B cell (primary cell): ENCODE data around the gene RAD51B.

ENCODE experiments used
- EZH2 ChIP-seq: IDR thresholded peaks from 2 replicates; pipeline ENCODE4 v1.6.1; 2012; ENCODE audit warnings: borderline replicate concordance, low read depth, mild to moderate bottlenecking, moderate library complexity, low read length; ENCODE audit not compliant: insufficient read depth, poor library complexity, severe bottlenecking
- TF ChIP-seq, protein P1 (sequence below): fragments of 200-600 bp; IDR thresholded peaks from one replicate; pipeline ENCODE4 v1.8.0; 2022; ENCODE audit warnings: antibody characterized with exemption, mild to moderate bottlenecking

DNA sequence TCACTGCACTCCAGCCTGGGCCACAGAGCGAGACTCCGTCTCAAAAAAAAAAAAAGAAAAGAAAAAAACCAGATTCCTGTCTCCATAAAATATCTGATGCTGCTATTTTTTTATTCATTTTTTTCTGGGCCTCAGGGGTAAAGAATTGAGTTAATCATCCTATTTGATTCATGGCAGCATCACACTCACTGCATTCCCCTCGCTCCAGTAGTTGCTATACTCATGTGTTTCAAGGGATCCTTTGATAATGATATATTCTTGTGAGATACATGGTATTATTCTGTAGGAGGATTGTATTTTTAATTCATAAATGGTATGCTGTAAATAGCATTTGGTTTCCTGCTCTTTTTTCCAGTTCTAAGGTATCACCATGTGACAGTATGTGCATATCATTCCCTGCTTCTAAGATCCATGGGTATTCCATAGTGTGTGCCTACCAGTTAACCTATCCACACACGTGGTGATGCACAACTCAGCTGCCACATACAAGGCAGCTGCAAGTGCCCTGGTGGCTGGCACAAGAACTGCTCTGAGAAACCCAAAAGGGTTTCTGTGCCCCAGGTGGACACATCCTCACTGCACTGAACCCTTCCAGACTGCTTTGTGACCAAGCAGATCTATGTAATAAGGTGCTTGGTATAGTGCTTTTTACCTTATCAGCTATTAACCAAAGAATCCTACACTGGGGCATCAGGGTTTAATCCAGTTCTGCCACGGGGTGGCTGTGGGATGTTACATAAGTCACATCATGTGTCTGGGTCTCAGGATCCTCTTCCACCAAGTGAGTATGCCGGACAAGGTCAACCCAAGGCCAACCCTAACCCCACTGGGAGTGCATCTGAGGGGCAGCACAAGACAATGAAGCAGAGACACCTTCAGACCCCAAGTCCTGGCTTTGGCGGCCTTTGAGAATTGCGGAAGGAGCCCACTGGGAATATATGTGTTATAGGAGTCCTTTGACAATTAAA, 898.7 kb downstream of the RAD51B start:
- TF ChIP-seq, protein P1, sequence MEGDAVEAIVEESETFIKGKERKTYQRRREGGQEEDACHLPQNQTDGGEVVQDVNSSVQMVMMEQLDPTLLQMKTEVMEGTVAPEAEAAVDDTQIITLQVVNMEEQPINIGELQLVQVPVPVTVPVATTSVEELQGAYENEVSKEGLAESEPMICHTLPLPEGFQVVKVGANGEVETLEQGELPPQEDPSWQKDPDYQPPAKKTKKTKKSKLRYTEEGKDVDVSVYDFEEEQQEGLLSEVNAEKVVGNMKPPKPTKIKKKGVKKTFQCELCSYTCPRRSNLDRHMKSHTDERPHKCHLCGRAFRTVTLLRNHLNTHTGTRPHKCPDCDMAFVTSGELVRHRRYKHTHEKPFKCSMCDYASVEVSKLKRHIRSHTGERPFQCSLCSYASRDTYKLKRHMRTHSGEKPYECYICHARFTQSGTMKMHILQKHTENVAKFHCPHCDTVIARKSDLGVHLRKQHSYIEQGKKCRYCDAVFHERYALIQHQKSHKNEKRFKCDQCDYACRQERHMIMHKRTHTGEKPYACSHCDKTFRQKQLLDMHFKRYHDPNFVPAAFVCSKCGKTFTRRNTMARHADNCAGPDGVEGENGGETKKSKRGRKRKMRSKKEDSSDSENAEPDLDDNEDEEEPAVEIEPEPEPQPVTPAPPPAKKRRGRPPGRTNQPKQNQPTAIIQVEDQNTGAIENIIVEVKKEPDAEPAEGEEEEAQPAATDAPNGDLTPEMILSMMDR = peak; percentile 44
- no peak for TF ChIP-seq EZH2
